ENCODE measurements around the gene ARL6IP5. TPM values are rescaled to one million over a fixed set of nuclear protein-coding genes. Genes with fewer than 3 reads are reported as not detected.

Gene ARL6IP5
- total and polyA plus RNA-seq, 2 of the 13 experiments (the other 11 are each of a cell fraction or from before 2014, with no cell fraction given) = 23.7 to 29.6 TPM

- TF ChIP-seq ZNF580 (CRISPR knock-in tag; IDR thresholded peaks at IDR 0.05; ENCODE audit: borderline replicate concordance, low read depth) (no peak), ZNF674 (CRISPR knock-in tag; IDR thresholded peaks at IDR 0.05; ENCODE audit: low read depth) (no peak), PATZ1 (CRISPR knock-in tag; IDR thresholded peaks at IDR 0.05) (0 out of 2 replicates have a peak, but pooled peaks have one; percentile 10), IRF9 (CRISPR knock-in tag; IDR thresholded peaks at IDR 0.05; ENCODE audit: borderline replicate concordance) (0 out of 2 replicates have a peak, but pooled peaks have one; percentile 17), ZSCAN25 (CRISPR knock-in tag; IDR thresholded peaks at IDR 0.05) (no peak), ZNF280D (CRISPR knock-in tag; IDR thresholded peaks at IDR 0.05) (no peak; the same call in 1 of the 2 replicates), UBTF (CRISPR knock-in tag; IDR thresholded peaks at IDR 0.05) (0 out of 2 replicates have a peak, but pooled peaks have one; percentile 16), MED8 (CRISPR knock-in tag; IDR thresholded peaks at IDR 0.05; ENCODE audit: insufficient replicate concordance) (no peak), THAP8 (CRISPR knock-in tag; IDR thresholded peaks at IDR 0.05; ENCODE audit: borderline replicate concordance) (0 out of 2 replicates have a peak, but pooled peaks have one; percentile 13), ZBTB26 (CRISPR knock-in tag; IDR thresholded peaks at IDR 0.05; ENCODE audit: borderline replicate concordance) (no peak), ZNF350 (CRISPR knock-in tag; IDR thresholded peaks at IDR 0.05; ENCODE audit: borderline replicate concordance, low read depth) (0 out of 2 replicates have a peak, but pooled peaks have one; percentile 21)
Observed at GRCh38 chr3:69085168-69085832, 563 bp downstream of the ARL6IP5 start (continued).

Measured in HepG2 (cell line).